Measurements from ENCODE around the gene SLC5A9. TPM values are rescaled to one million over a fixed set of nuclear protein-coding genes. Genes with fewer than 3 reads are reported as not detected.

The SLC5A9 gene
- total RNA-seq, 1 experiment from 2014 or later = 3.9 TPM

DNA sequence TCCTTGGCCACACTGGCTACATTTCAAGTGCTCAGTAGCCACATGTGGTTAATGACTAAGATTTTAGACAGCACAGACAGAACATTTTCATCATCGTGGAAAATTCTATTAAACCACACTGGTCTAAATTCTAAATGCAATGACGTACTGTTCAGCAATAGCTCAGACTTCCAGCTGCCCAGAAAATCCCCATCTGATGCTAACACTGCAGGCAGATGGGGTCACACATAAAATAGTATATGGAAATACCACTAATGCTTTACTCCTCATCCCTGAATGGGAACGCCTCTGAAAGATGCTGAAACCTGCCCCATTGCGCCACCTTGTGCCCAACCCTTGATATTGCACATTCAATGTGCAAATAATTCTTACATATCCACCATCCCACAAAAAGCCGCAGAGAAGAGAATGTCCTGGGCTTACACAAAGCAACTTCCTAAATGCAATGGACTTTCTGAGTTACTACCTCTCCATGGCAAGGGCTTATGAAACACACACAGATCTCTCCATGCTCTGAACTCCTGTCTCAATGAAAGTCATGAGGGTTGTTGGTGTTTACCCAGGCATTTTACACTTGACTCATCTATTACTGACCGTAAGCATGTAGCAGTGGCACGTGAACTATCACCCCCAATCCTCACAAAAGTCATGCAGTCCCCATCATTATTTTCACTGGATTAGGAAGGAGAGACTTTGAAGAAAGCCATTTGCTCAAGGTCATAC lies 20.3 kb upstream of the SLC5A9 start:
- H3K36me3 ChIP-seq (ENCODE audit: control insufficient read depth, insufficient read depth, low read length) = no peaks in the 10 kb centered on the region
- DNase-seq = peak; percentile 52 to 66
- TF ChIP-seq, protein P1, sequence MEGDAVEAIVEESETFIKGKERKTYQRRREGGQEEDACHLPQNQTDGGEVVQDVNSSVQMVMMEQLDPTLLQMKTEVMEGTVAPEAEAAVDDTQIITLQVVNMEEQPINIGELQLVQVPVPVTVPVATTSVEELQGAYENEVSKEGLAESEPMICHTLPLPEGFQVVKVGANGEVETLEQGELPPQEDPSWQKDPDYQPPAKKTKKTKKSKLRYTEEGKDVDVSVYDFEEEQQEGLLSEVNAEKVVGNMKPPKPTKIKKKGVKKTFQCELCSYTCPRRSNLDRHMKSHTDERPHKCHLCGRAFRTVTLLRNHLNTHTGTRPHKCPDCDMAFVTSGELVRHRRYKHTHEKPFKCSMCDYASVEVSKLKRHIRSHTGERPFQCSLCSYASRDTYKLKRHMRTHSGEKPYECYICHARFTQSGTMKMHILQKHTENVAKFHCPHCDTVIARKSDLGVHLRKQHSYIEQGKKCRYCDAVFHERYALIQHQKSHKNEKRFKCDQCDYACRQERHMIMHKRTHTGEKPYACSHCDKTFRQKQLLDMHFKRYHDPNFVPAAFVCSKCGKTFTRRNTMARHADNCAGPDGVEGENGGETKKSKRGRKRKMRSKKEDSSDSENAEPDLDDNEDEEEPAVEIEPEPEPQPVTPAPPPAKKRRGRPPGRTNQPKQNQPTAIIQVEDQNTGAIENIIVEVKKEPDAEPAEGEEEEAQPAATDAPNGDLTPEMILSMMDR (IDR thresholded peaks at IDR 0.05; ENCODE audit: insufficient read depth in 1 of 2, low read depth in 1 of 2, low read length in 1 of 2, severe bottlenecking in 1 of 2, unreplicated experiment in 1 of 2) = peak; percentile 72 to 76
- Mint-ChIP-seq H3K27ac (ENCODE audit: unreplicated experiment) (no peak overlapping the region), H3K36me3 (ENCODE audit: insufficient read depth, unreplicated experiment) (no peaks in the 10 kb centered on the region), H3K9me3 (ENCODE audit: unreplicated experiment) (no peaks in the 10 kb centered on the region), H3K4me1 (ENCODE audit: low read depth, unreplicated experiment) (no peaks in the 10 kb centered on the region), H3K4me3 (ENCODE audit: unreplicated experiment) (no peak overlapping the region), H3K27me3 (ENCODE audit: insufficient read depth, unreplicated experiment) (peaks cover 3% of the 10 kb centered on the region)
- no TSS peak for BruUV-seq (replicated peaks)
- ChIA-PET CTCF (interaction anchor here (1.4 to 2.1 kb wide), 3 partner anchors 21 to 93 kb away, joined by 4 to 19 read pairs (median 9); partner anchors contain the start of gene SLC5A9), POLR2A (no interaction called here)
- no peaks in the 10 kb centered on the region for H3K4me1 ChIP-seq
- intact Hi-C loops (cut with micrococcal nuclease; ENCODE audit: unreplicated experiment) = loop anchor here (1.0 to 5.0 kb wide), 4 partner anchors 35 to 255 kb away; no protein-coding TSS in a partner anchor
- no peak overlapping the region for H3K4me3 ChIP-seq (ENCODE audit: low read depth, low read length)
- H3K9me3 ChIP-seq = no peaks in the 10 kb centered on the region
- H3K27me3 ChIP-seq (replicated peaks; ENCODE audit: control insufficient read depth, insufficient read depth, low read length) = no peaks in the 10 kb centered on the region

DNA sequence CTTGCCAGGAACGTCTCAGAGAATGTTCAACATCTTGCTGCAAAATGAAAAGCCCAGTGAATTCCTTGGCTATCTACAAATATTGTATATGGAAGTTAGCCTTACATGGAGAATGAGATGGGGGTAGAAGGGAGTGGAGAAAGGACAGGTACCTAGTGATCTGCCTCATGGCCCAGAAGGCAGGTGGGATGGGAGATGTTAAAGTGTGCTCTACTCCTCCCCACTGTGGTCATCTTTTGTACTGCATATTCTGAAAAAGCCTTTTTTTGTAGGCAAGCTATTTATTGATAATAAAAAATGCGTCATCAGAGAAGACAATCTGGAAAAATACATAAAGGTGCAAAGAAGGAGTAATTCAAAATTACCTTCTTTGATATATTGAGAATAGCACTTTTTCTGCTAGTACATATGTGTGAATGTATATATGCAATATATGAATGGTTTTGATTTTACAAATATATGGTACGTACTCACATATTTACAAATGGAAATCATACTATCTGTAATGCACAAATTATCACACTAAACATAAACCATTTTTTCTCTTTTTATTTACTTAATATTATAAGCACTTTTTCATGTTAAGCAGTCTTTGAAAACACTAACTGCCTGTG lies 19.1 kb upstream of the SLC5A9 start:
- no peaks in the 10 kb centered on the region for H3K4me1 ChIP-seq
- no peaks in the 10 kb centered on the region for H3K36me3 ChIP-seq (ENCODE audit: control insufficient read depth, insufficient read depth, low read length)
- intact Hi-C loops (cut with micrococcal nuclease; ENCODE audit: unreplicated experiment) = loop anchor here (5.0 kb wide), 1 partner anchor 256 kb away; no protein-coding TSS in a partner anchor
- Mint-ChIP-seq H3K4me3 (ENCODE audit: unreplicated experiment) (no peak overlapping the region), H3K4me1 (ENCODE audit: low read depth, unreplicated experiment) (no peaks in the 10 kb centered on the region), H3K27me3 (ENCODE audit: insufficient read depth, unreplicated experiment) (peaks cover 3% of the 10 kb centered on the region), H3K36me3 (ENCODE audit: insufficient read depth, unreplicated experiment) (no peaks in the 10 kb centered on the region), H3K9me3 (ENCODE audit: unreplicated experiment) (no peaks in the 10 kb centered on the region), H3K27ac (ENCODE audit: unreplicated experiment) (no peak overlapping the region)
- no peaks in the 10 kb centered on the region for H3K27me3 ChIP-seq (replicated peaks; ENCODE audit: control insufficient read depth, insufficient read depth, low read length)
- ChIA-PET CTCF (interaction anchor here (0.5 to 2.1 kb wide), 8 partner anchors 12 to 110 kb away, joined by 3 to 19 read pairs (median 4); partner anchors contain the start of gene SLC5A9), POLR2A (no interaction called here)
- no TSS peak for BruUV-seq (replicated peaks)
- TF ChIP-seq, protein P1 (IDR thresholded peaks at IDR 0.05; ENCODE audit: insufficient read depth in 1 of 2, low read depth in 1 of 2, low read length in 1 of 2, severe bottlenecking in 1 of 2, unreplicated experiment in 1 of 2) = peak; percentile 56 to 65
- DNase-seq = peak in 1 of 2 experiments; percentile 52
- H3K4me3 ChIP-seq (ENCODE audit: low read depth, low read length) = no peak overlapping the region
- no peaks in the 10 kb centered on the region for H3K9me3 ChIP-seq

DNA sequence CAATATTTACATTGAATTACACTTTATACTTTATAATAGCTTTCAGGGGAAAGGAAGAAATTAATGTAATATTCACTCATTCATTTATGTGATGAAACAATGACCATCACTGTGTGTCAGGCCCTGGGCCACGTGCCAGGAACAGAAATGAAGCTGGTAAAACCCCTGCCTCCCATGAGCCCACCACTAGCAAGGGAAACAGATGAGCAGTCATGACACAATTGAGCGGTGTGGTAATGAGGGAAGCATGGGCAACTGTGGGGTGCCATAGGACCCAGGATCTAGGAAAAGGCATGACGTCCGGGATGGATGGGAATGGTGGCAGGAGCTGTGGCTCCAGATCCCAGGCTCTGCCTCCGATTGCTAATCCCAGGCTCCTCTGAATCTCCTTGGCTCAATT lies 17.0 kb upstream of the SLC5A9 start:
- no peaks in the 10 kb centered on the region for H3K36me3 ChIP-seq (ENCODE audit: control insufficient read depth, insufficient read depth, low read length)
- Mint-ChIP-seq H3K4me1 (ENCODE audit: low read depth, unreplicated experiment) (no peaks in the 10 kb centered on the region), H3K36me3 (ENCODE audit: insufficient read depth, unreplicated experiment) (no peaks in the 10 kb centered on the region), H3K27me3 (ENCODE audit: insufficient read depth, unreplicated experiment) (peaks cover 3% of the 10 kb centered on the region), H3K4me3 (ENCODE audit: unreplicated experiment) (no peak overlapping the region), H3K9me3 (ENCODE audit: unreplicated experiment) (no peaks in the 10 kb centered on the region), H3K27ac (ENCODE audit: unreplicated experiment) (no peak overlapping the region)
- CTCF ChIA-PET = interaction anchor here (1.9 kb wide), 1 partner anchor 96 kb away, joined by 6 read pairs; no protein-coding TSS in a partner anchor
- H3K9me3 ChIP-seq = no peaks in the 10 kb centered on the region
- TF ChIP-seq, protein P1 (IDR thresholded peaks at IDR 0.05; ENCODE audit: insufficient read depth in 1 of 2, low read depth in 1 of 2, low read length in 1 of 2, severe bottlenecking in 1 of 2, unreplicated experiment in 1 of 2) = no peak
- POLR2A ChIA-PET = no interaction called here
- no TSS peak for BruUV-seq (replicated peaks)
- no peaks in the 10 kb centered on the region for H3K27me3 ChIP-seq (replicated peaks; ENCODE audit: control insufficient read depth, insufficient read depth, low read length)
- no peaks in the 10 kb centered on the region for H3K4me1 ChIP-seq
- intact Hi-C loops (cut with micrococcal nuclease; ENCODE audit: unreplicated experiment) = no loop called here
- DNase-seq = no peak
- H3K4me3 ChIP-seq (ENCODE audit: low read depth, low read length) = no peak overlapping the region
